Sigmoid colon (tissue), 4 donors: ENCODE data around the gene OGFRL1.

ENCODE experiments used
- EP300 ChIP-seq, 4 donors: sonication (generic); formaldehyde crosslinking; IDR thresholded peaks; one replicate each; pipeline ENCODE4 v1.6.1; 2017; ENCODE audit warnings: antibody characterized with exemption in 4 of 4
- POLR2A ChIP-seq, 2 donors: fragments of 450-650 bp; IDR thresholded peaks; one replicate each; pipeline ENCODE4 v1.6.1; 2016; ENCODE audit warnings: antibody characterized with exemption in 2 of 2, mild to moderate bottlenecking in 2 of 2, moderate library complexity in 2 of 2
- POLR2AphosphoS5 ChIP-seq, 4 donors: sonication (generic); formaldehyde crosslinking; IDR thresholded peaks; one replicate each; pipeline ENCODE4 v1.6.1; 2017; ENCODE audit warnings: antibody characterized with exemption in 4 of 4
- TF ChIP-seq, protein P1 (sequence below), 4 experiments: fragments of 450-650 bp in 3 of 4; fragments of 200-600 bp in 1 of 4; IDR thresholded peaks; one replicate each; pipeline ENCODE4 v1.5.1; 2016 to 2019; ENCODE audit warnings: antibody characterized with exemption in 4 of 4, mild to moderate bottlenecking in 3 of 4, moderate library complexity in 2 of 4

DNA sequence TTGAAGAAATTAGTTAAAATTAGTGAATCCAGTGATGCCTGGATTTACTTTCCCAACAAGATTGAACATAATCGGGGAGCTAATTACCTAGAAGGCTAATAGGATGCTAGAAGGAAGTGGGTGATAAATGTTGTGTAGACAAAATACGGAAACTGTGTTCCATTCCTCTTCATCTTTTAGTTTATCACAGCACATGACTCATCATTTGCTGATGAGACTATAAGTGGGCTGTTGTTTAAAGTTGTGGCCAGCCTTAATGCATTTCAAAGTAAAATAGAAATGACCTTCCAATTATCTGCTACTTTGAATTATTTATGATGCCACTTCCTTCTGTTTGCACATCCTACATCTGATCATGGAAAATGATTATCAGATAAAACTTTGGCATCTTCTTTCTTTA lies 43.4 kb downstream of the OGFRL1 start:
- no peak for TF ChIP-seq POLR2AphosphoS5 (IDR thresholded peaks at IDR 0.05)
- TF ChIP-seq, protein P1, sequence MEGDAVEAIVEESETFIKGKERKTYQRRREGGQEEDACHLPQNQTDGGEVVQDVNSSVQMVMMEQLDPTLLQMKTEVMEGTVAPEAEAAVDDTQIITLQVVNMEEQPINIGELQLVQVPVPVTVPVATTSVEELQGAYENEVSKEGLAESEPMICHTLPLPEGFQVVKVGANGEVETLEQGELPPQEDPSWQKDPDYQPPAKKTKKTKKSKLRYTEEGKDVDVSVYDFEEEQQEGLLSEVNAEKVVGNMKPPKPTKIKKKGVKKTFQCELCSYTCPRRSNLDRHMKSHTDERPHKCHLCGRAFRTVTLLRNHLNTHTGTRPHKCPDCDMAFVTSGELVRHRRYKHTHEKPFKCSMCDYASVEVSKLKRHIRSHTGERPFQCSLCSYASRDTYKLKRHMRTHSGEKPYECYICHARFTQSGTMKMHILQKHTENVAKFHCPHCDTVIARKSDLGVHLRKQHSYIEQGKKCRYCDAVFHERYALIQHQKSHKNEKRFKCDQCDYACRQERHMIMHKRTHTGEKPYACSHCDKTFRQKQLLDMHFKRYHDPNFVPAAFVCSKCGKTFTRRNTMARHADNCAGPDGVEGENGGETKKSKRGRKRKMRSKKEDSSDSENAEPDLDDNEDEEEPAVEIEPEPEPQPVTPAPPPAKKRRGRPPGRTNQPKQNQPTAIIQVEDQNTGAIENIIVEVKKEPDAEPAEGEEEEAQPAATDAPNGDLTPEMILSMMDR (IDR thresholded peaks at IDR 0.05) = no peak
- TF ChIP-seq EP300 (IDR thresholded peaks at IDR 0.05) = no peak
- TF ChIP-seq POLR2A (IDR thresholded peaks at IDR 0.05) = no peak
